Stimulated activated CD8-positive, alpha-beta memory T cell treated with anti-CD3 and anti-CD28 coated beads, Interleukin-12 subunit alpha, Interleukin-12 subunit beta, amount 100 ng/mL, for 4 hours (primary cell): ENCODE data around the gene CTSG.
"Not testable (repeated sequence)": the region's sequence is repeated elsewhere in the genome, so short reads cannot be mapped to it uniquely, and the experiment has no call there.

Experiments
- DNase-seq: peaks from one replicate; pipeline ENCODE4 v3.0.0-alpha.2; 2020; ENCODE audit warnings: low read depth

The CTSG gene

GRCh38 chr14:24542346-24542936 is 33.6 kb downstream of the CTSG start:
- no peak for DNase-seq

- no peak for DNase-seq
Observed at GRCh38 chr14:24535737-24536136, 40.3 kb downstream of the CTSG start.

- DNase-seq = no peak
Observed at GRCh38 chr14:24534286-24534685, 41.8 kb downstream of the CTSG start.

- DNase-seq = not testable (repeated sequence)
Observed at GRCh38 chr14:24525877-24526620, 50.0 kb downstream of the CTSG start.
